ENCODE measurements around the gene NFYC. TPM values are rescaled to one million over a fixed set of nuclear protein-coding genes. Genes with fewer than 3 reads are reported as not detected.

NFYC gene
- total RNA-seq, 3 donors from 2014 or later = 56.2 to 76.4 (median 70.5) TPM

- H3K9me3 ChIP-seq = no peaks in the 10 kb centered on the region
- H3K4me3 ChIP-seq = no peak overlapping the region
- H3K4me1 ChIP-seq (ENCODE audit: low read depth) = peaks cover 2% of the 10 kb centered on the region
- DNase-seq = no peak
- no peak for ATAC-seq
- intact Hi-C loops (cut with DNase I, micrococcal nuclease) = no loop called here
- TF ChIP-seq CTCF (IDR thresholded peaks at IDR 0.05) = no peak
- no peaks in the 10 kb centered on the region for H3K36me3 ChIP-seq (ENCODE audit: low read depth)
Measured at GRCh38 chr1:40787737-40788560, 96.4 kb downstream of the NFYC start.

GRCh38 chr1:40788561-40789341 lies 97.2 kb downstream of the NFYC start:
- Histone ChIP-seq H3K4me1 (ENCODE audit: low read depth) (no peaks in the 10 kb centered on the region), H3K4me3 (no peak overlapping the region), H3K9me3 (no peaks in the 10 kb centered on the region), H3K36me3 (ENCODE audit: low read depth) (no peaks in the 10 kb centered on the region)
- DNase-seq = no peak
- intact Hi-C loops (cut with DNase I, micrococcal nuclease) = no loop called here
- TF ChIP-seq CTCF (IDR thresholded peaks at IDR 0.05) = no peak
- no peak for ATAC-seq

GRCh38 chr1:40789342-40789598 lies 97.8 kb downstream of the NFYC start:
- no peaks in the 10 kb centered on the region for H3K4me1 ChIP-seq (ENCODE audit: low read depth)
- TF ChIP-seq CTCF (IDR thresholded peaks at IDR 0.05) = no peak
- intact Hi-C loops (cut with DNase I, micrococcal nuclease) = no loop called here
- no peaks in the 10 kb centered on the region for H3K9me3 ChIP-seq
- ATAC-seq (no peak), DNase-seq (no peak)
- H3K4me3 ChIP-seq = no peak overlapping the region
- H3K36me3 ChIP-seq (ENCODE audit: low read depth) = no peaks in the 10 kb centered on the region

GRCh38 chr1:40789661-40790430 lies 98.3 kb downstream of the NFYC start:
- intact Hi-C loops (cut with DNase I, micrococcal nuclease) = no loop called here
- H3K9me3 ChIP-seq = no peaks in the 10 kb centered on the region
- ATAC-seq (no peak), DNase-seq (no peak)
- no peak for TF ChIP-seq CTCF (IDR thresholded peaks at IDR 0.05)
- no peaks in the 10 kb centered on the region for H3K36me3 ChIP-seq (ENCODE audit: low read depth)
- H3K4me1 ChIP-seq (ENCODE audit: low read depth) = no peaks in the 10 kb centered on the region
- no peak overlapping the region for H3K4me3 ChIP-seq

- H3K4me1 ChIP-seq (ENCODE audit: low read depth) = no peaks in the 10 kb centered on the region
- intact Hi-C loops (cut with DNase I, micrococcal nuclease) = no loop called here
- no peak for ATAC-seq
- H3K4me3 ChIP-seq = no peak overlapping the region
- H3K9me3 ChIP-seq = no peaks in the 10 kb centered on the region
- no peak for DNase-seq
- no peaks in the 10 kb centered on the region for H3K36me3 ChIP-seq (ENCODE audit: low read depth)
- TF ChIP-seq CTCF (IDR thresholded peaks at IDR 0.05) = no peak
Measured at GRCh38 chr1:40792036-40792435, 100.5 kb downstream of the NFYC start.
